Right atrium auricular region (tissue), 2 donors: ENCODE results near the gene MCRIP1. TPM values are rescaled to one million over a fixed set of nuclear protein-coding genes. Genes with fewer than 3 reads are reported as not detected.

Source experiments
- DNase-seq: peaks from one replicate; pipeline ENCODE4 v3.0.0-alpha.2; 2019; ENCODE audit warnings: low spot score
- H3K27ac ChIP-seq, 2 donors: fragments of 200-600 bp; sonication (generic); 1 replicate in 1 of 2; 2 replicates in 1 of 2; pipeline ENCODE4 v1.5.1; 2016 to 2019
- H3K27me3 ChIP-seq, 2 donors: fragments of 200-600 bp; sonication (generic); one replicate each; pipeline versions ENCODE4 v1.5.1 to v1.6.0; 2017 to 2019
- H3K36me3 ChIP-seq: fragments of 200-600 bp; sonication (generic); one replicate; pipeline ENCODE4 v1.5.1; 2016
- H3K4me1 ChIP-seq, 2 donors: fragments of 200-600 bp; sonication (generic); one replicate each; pipeline versions ENCODE4 v1.5.1 to v1.6.0; 2017 to 2019
- H3K4me3 ChIP-seq, 2 donors: fragments of 200-600 bp; sonication (generic); 1 replicate in 1 of 2; 2 replicates in 1 of 2; pipeline ENCODE4 v1.5.1; 2017 to 2019; ENCODE audit warnings: mild to moderate bottlenecking in 1 of 2, moderate library complexity in 1 of 2
- H3K9me3 ChIP-seq, 2 donors: fragments of 200-600 bp; sonication (generic); one replicate each; pipeline ENCODE4 v1.5.1; 2019
- total RNA-seq, 2 donors: library from RNA; depleted of rRNA; stranded (reverse); fragments of >200 nt; gene quantifications; one replicate each; pipeline ENCODE4 v1.1.0, GENCODE V29; 2016
- TF ChIP-seq, protein P1 (sequence below), 2 donors: fragments of 200-600 bp; sonication (generic); IDR thresholded peaks; one replicate each; pipeline ENCODE4 v1.5.1; 2019; ENCODE audit warnings: antibody characterized with exemption in 2 of 2

Gene MCRIP1, protein sequence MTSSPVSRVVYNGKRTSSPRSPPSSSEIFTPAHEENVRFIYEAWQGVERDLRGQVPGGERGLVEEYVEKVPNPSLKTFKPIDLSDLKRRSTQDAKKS
- total RNA-seq: 100 to 1,000 TPM in 1 of 2 donors, 10 to 100 TPM in 1; 91.3 to 108 TPM

DNA sequence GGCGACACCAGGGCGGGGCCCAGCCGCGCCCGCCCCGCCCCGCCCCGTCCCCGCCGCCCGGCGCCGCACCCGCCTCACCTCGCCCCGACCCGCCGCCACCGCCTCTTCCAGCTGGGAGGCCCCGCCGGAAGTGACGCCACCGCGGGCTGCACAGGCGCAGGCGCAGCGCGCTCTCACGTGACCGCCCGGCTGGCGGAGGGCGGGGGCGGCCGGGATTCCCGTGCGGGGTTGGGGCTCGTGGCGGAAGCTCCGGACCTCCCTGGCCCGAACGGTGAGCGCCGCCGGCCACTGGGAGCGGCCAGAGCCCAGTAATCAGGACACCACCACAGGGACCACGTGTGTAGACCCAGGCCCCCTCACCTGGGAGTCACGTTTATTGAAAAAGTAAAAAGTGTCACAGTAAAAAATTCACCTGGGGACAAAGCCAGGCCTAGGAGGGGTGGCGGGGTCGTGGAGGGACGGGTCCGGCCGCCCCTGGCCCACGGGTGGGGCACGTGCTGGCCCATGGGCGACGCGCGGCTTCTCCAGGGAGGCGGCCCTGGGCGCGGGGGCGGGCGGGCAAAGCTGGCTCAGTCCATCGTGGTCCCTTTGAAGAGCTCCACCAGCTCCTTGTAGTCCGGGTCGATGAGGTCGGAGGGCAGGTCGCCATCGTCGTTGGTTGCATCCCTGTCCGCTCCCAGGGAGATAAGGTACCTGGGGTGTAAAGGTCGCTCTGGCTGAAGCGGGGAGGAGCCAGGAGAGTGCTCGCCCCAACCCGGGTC lies at the start of gene MCRIP1:
Gene MCRIP1, minus strand, starts transcription at position 132 of the 761 bp plus-strand sequence. CDS start 8,785 bp downstream, outside the sequence.
- peak within 1 kb of the TSS; percentile 72 to 87 for H3K4me3 ChIP-seq
- no peaks in the 10 kb centered on the region for H3K9me3 ChIP-seq
- peaks cover 0 to 25% of the 10 kb centered on the region in 2 donors for H3K4me1 ChIP-seq
- H3K27me3 ChIP-seq: no peaks in the 10 kb centered on the region
- no peaks in the 10 kb centered on the region for H3K36me3 ChIP-seq
- TF ChIP-seq, protein P1, sequence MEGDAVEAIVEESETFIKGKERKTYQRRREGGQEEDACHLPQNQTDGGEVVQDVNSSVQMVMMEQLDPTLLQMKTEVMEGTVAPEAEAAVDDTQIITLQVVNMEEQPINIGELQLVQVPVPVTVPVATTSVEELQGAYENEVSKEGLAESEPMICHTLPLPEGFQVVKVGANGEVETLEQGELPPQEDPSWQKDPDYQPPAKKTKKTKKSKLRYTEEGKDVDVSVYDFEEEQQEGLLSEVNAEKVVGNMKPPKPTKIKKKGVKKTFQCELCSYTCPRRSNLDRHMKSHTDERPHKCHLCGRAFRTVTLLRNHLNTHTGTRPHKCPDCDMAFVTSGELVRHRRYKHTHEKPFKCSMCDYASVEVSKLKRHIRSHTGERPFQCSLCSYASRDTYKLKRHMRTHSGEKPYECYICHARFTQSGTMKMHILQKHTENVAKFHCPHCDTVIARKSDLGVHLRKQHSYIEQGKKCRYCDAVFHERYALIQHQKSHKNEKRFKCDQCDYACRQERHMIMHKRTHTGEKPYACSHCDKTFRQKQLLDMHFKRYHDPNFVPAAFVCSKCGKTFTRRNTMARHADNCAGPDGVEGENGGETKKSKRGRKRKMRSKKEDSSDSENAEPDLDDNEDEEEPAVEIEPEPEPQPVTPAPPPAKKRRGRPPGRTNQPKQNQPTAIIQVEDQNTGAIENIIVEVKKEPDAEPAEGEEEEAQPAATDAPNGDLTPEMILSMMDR (IDR thresholded peaks at IDR 0.05): no peak
- peak; percentile 93 for DNase-seq
- peak within 1 kb of the TSS; percentile 94 to 97 for H3K27ac ChIP-seq

DNA sequence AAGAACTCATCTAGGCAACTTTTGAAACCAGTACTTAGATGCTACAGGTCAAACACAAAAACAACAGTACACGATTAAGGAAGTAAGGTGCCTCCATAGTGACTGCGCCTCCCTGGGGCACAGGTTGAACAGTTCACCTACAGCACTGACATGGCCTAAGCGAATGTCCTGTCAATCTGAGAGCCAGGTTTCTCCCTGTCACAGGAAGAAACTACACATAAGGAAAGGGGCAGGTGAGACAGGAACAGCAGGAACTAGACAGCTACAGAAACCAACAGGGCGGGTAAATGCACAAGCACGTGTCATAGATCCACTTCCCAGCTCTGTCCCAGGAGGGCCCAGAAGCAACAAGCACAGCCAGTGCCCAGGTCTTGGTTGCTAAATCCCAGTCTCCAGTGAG lies 46.0 kb upstream of the MCRIP1 start:
- no peaks in the 10 kb centered on the region for H3K27me3 ChIP-seq
- DNase-seq: no peak
- peaks cover 13% of the 10 kb centered on the region for H3K36me3 ChIP-seq
- H3K4me3 ChIP-seq: no peak overlapping the region
- no peaks in the 10 kb centered on the region for H3K9me3 ChIP-seq
- no peak overlapping the region for H3K27ac ChIP-seq
- H3K4me1 ChIP-seq: no peaks in the 10 kb centered on the region
- TF ChIP-seq, protein P1 (IDR thresholded peaks at IDR 0.05): no peak

DNA sequence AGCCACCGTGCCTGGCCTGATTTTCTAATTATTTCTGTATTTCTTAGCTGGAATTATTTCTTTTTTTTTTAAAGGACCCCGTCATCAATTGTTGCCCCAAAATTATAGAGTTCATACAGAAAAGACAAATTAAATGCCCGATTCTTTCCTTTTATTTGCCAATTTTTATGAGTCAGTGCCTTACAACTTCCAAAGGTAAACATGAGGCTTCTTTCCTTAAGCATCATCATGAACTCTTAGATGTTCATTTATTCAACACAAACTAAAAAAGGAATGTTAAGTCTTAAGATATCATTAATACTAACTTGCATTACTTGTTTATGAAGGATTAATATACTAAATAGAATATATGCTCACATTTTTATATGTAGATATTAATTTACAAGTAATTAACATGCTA lies 45.2 kb upstream of the MCRIP1 start:
- peaks cover 13% of the 10 kb centered on the region for H3K36me3 ChIP-seq

DNA sequence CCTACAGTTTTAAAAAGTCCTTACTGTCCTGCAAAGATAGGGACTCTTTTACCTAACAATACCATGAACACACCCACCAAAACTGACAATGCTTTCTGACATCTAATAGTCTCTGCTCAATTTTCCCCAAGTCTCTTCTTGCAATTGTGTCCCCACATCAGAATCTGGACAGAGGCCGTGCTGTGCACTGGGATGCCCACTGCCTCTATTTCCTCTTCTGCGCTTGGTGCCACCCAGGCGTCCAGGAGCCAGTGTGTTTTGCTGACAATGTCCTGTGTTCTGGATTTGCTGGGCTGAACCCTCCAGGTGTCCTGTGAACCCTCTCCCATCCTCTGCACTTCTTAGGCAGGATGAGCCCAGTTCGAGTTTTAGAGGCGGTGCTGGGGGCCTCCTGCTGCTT lies 44.5 kb upstream of the MCRIP1 start:
- Histone ChIP-seq H3K27me3 (no peaks in the 10 kb centered on the region), H3K36me3 (peaks cover 13% of the 10 kb centered on the region), H3K9me3 (no peaks in the 10 kb centered on the region), H3K27ac (no peak overlapping the region), H3K4me1 (peaks cover 0 to 3% of the 10 kb centered on the region in 2 donors), H3K4me3 (no peak overlapping the region)
- no peak for DNase-seq
- TF ChIP-seq, protein P1 (IDR thresholded peaks at IDR 0.05): no peak

More for the DNA sequence above, 45.2 kb upstream of the MCRIP1 start:
- Histone ChIP-seq H3K4me3 (no peak overlapping the region), H3K27me3 (no peaks in the 10 kb centered on the region), H3K9me3 (no peaks in the 10 kb centered on the region), H3K4me1 (no peaks in the 10 kb centered on the region), H3K27ac (no peak overlapping the region)
- no peak for DNase-seq
- TF ChIP-seq, protein P1 (IDR thresholded peaks at IDR 0.05): no peak

DNA sequence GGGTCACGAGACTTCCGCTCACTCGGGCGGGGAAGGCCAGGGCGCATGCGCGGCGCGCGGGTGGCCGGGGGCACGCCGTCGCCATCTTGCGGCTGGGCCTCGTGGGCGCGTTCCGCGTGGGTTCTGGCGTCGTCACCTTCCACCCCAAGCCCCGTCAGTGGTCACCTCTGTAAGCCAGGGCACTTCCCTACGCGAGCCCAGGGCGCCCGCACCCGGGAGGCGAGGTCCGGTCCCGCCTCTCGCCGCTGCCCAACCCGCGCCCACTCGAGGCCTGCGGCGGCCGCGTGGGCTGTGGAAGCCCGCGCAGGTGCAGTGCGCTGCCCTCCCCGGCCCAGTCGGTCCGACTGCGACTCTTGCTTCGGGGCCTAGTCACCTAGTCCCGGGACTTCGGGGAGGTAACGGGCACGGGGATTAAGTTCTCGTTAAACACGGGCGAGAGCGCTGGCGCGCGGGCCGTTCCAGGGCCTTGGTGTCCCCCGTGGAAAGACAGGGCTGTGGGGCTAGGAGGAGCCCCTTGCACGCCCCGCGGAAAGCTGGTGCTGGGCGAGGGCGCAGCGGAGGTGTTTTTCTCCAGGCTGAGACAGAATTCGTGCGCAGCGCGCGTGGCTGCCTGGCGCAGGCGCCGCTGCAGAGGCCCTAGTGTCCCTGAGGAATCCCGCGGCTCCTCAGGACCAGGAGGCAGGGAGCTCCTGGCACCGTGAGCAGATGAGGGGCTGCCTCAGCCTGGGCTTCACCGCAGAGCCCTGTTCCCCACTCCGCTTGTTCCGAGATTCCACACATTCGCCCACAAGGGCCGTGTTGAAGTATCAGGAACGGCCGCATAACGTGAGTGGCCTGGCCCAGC lies 38.5 kb upstream of the MCRIP1 start:
- peak; percentile 95 for DNase-seq
- peak overlapping the region; percentile 93 to 95 for H3K27ac ChIP-seq
- H3K36me3 ChIP-seq: peaks cover 26% of the 10 kb centered on the region
- H3K9me3 ChIP-seq: no peaks in the 10 kb centered on the region
- peak overlapping the region; percentile 63 to 81 for H3K4me3 ChIP-seq
- no peaks in the 10 kb centered on the region for H3K27me3 ChIP-seq
- TF ChIP-seq, protein P1 (IDR thresholded peaks at IDR 0.05): peak in 1 of 2 donors; percentile 68
- peaks cover 0 to 50% of the 10 kb centered on the region in 2 donors for H3K4me1 ChIP-seq
